Aorta (tissue), 5 donors: ENCODE measurements around the gene TTC3. TPM values are rescaled to one million over a fixed set of nuclear protein-coding genes. Genes with fewer than 3 reads are reported as not detected.

Experiments used
- ATAC-seq: fragments of 200-7000 bp; cut with Tn5 transposase; one replicate; pipeline ENCODE4 v1.9.1; 2022; ENCODE audit warnings: moderate library complexity; ENCODE audit not compliant: low FRiP score
- DNase-seq, 2 donors: peaks; one replicate each; pipeline ENCODE4 v3.0.0-alpha.2; 2020
- H3K27ac ChIP-seq, 2 donors: one replicate each; pipeline ENCODE4 v1.5.1; 2013; ENCODE audit warnings: low read length in 2 of 2, mild to moderate bottlenecking in 2 of 2, moderate library complexity in 2 of 2, control low read depth in 1 of 2, inconsistent platforms in 1 of 2, low read depth in 1 of 2
- H3K27me3 ChIP-seq, 2 donors: one replicate each; pipeline ENCODE4 v1.6.1; 2013; ENCODE audit warnings: control low read depth in 1 of 2, low read length in 1 of 2, mild to moderate bottlenecking in 1 of 2, moderate library complexity in 1 of 2; ENCODE audit not compliant: insufficient read depth in 2 of 2, control insufficient read depth in 1 of 2
- H3K36me3 ChIP-seq, 2 donors: one replicate each; pipeline ENCODE4 v1.6.1; 2013; ENCODE audit warnings: control low read depth in 1 of 2, low read length in 1 of 2, mild to moderate bottlenecking in 1 of 2; ENCODE audit not compliant: insufficient read depth in 2 of 2, control insufficient read depth in 1 of 2
- H3K4me1 ChIP-seq, 2 donors: one replicate each; pipeline ENCODE4 v1.6.1; 2013; ENCODE audit warnings: low read length in 2 of 2, control low read depth in 1 of 2, mild to moderate bottlenecking in 1 of 2, moderate library complexity in 1 of 2; ENCODE audit not compliant: insufficient read depth in 2 of 2, control insufficient read depth in 1 of 2
- H3K4me3 ChIP-seq, 2 donors: one replicate each; pipeline ENCODE4 v1.5.1; 2013; ENCODE audit warnings: low read length in 2 of 2, control low read depth in 1 of 2, mild to moderate bottlenecking in 1 of 2
- H3K9me3 ChIP-seq: one replicate; pipeline ENCODE4 v1.6.1; 2013; ENCODE audit warnings: mild to moderate bottlenecking, low read length; ENCODE audit not compliant: control insufficient read depth
- WGBS, 2 donors: extraction: QIAGEN DNeasy Blood & Tissue Kit; methylation state at CpG; one replicate each; pipeline ENCODE4 v1.1.7; 2013; 5-methylcytosine and 5-hydroxymethylcytosine counted together
- intact Hi-C, 2 donors: fragments of 100-400 bp; cut with DNase I; formaldehyde crosslinking; loops; one replicate each; pipeline versions ENCODE4 v1.14.2 to v1.15.0; 2022
- polyA plus RNA-seq, 2 donors: library from polyadenylated mRNA; stranded (reverse); fragments of 200-250 nt; gene quantifications; one replicate each; pipeline ENCODE4 v1.2.3, GENCODE V29; 2013
- total RNA-seq, 2 donors: library from RNA; stranded (reverse); fragmentation: NEBNext Ultra II Directional; extraction: Animal tissue kit (Norgen Biotek cat#: 25700); gene quantifications; one replicate each; pipeline ENCODE4 v1.2.1, GENCODE V29; 2021
- donor health status: healthy with polysubstance abuse.
- donor health status: Bipolar disorder and iron deficiency.
- donor health status: DM: no; HTN: no; CAD: no.
- donor health status: DM: no; HTN: no; CAD: no.
- donor health status: DM: yes; HTN: yes; CAD: no.

The TTC3 gene
- total and polyA plus RNA-seq, 4 donors = 30.1 to 118 (median 72.9) TPM

- no peaks in the 10 kb centered on the region for H3K4me1 ChIP-seq
- H3K9me3 ChIP-seq = no peaks in the 10 kb centered on the region
- intact Hi-C loops = no loop called here
- no peaks in the 10 kb centered on the region for H3K27me3 ChIP-seq
- DNase-seq (no peak), ATAC-seq (no peak)
- H3K27ac ChIP-seq = no peak overlapping the region
- peaks cover 0 to 7% of the 10 kb centered on the region in 2 donors for H3K36me3 ChIP-seq
- 79 to 85% methylated on average over 3 of the region's 3 CpGs for WGBS, 2 donors
- no peak overlapping the region for H3K4me3 ChIP-seq
Measured at GRCh38 chr21:37157938-37158337, 84.9 kb downstream of the TTC3 start.

GRCh38 chr21:37159053-37159776 is 86.2 kb downstream of the TTC3 start:
- peaks cover 0 to 7% of the 10 kb centered on the region in 2 donors for H3K36me3 ChIP-seq
- no peak for ATAC-seq
- intact Hi-C loops = no loop called here
- H3K4me3 ChIP-seq = no peak overlapping the region
- H3K9me3 ChIP-seq = no peaks in the 10 kb centered on the region
- no peak overlapping the region for H3K27ac ChIP-seq
- H3K27me3 ChIP-seq = no peaks in the 10 kb centered on the region
- no peaks in the 10 kb centered on the region for H3K4me1 ChIP-seq
- no peak for DNase-seq
- WGBS, 2 donors = 72 to 77% methylated on average over 8 of the region's 8 CpGs

- H3K36me3 ChIP-seq = peaks cover 0 to 7% of the 10 kb centered on the region in 2 donors
- no peaks in the 10 kb centered on the region for H3K9me3 ChIP-seq
- H3K27me3 ChIP-seq = no peaks in the 10 kb centered on the region
- intact Hi-C loops = no loop called here
- no peak for ATAC-seq
- no peak overlapping the region for H3K27ac ChIP-seq
- no peaks in the 10 kb centered on the region for H3K4me1 ChIP-seq
- no peak for DNase-seq
- no peak overlapping the region for H3K4me3 ChIP-seq
- WGBS, 2 donors = 24 to 26% methylated on average over 1 of the region's 1 CpG
Measured at GRCh38 chr21:37159949-37160348, 86.9 kb downstream of the TTC3 start.

- H3K9me3 ChIP-seq = no peaks in the 10 kb centered on the region
- no peaks in the 10 kb centered on the region for H3K4me1 ChIP-seq
- no peak overlapping the region for H3K4me3 ChIP-seq
- ATAC-seq = no peak
- no peak overlapping the region for H3K27ac ChIP-seq
- no peak for DNase-seq
- no peaks in the 10 kb centered on the region for H3K27me3 ChIP-seq
- H3K36me3 ChIP-seq = peaks cover 2 to 7% of the 10 kb centered on the region in 2 donors
- intact Hi-C loops = no loop called here
Measured at GRCh38 chr21:37164742-37165141, 91.7 kb downstream of the TTC3 start.

GRCh38 chr21:37165586-37165985 is 92.5 kb downstream of the TTC3 start:
- Histone ChIP-seq H3K27me3 (no peaks in the 10 kb centered on the region), H3K9me3 (no peaks in the 10 kb centered on the region), H3K27ac (no peak overlapping the region), H3K36me3 (peaks cover 2 to 7% of the 10 kb centered on the region in 2 donors), H3K4me1 (no peaks in the 10 kb centered on the region), H3K4me3 (no peak overlapping the region)
- ATAC-seq (no peak), DNase-seq (no peak)
- intact Hi-C loops = no loop called here
- 61 to 63% methylated on average over 4 of the region's 4 CpGs for WGBS, 2 donors

GRCh38 chr21:37166733-37167132 is 93.7 kb downstream of the TTC3 start:
- Histone ChIP-seq H3K27me3 (no peaks in the 10 kb centered on the region), H3K4me1 (no peaks in the 10 kb centered on the region), H3K4me3 (no peak overlapping the region), H3K27ac (no peak overlapping the region), H3K9me3 (no peaks in the 10 kb centered on the region), H3K36me3 (peaks cover 2 to 7% of the 10 kb centered on the region in 2 donors)
- WGBS, 2 donors = 61 to 63% methylated on average over 3 of the region's 3 CpGs
- ATAC-seq (no peak), DNase-seq (no peak)
- intact Hi-C loops = no loop called here

GRCh38 chr21:37168666-37169065 is 95.6 kb downstream of the TTC3 start:
- ATAC-seq (no peak), DNase-seq (no peak)
- Histone ChIP-seq H3K4me3 (no peak overlapping the region), H3K36me3 (peaks cover 0 to 9% of the 10 kb centered on the region in 2 donors), H3K9me3 (no peaks in the 10 kb centered on the region), H3K27ac (no peak overlapping the region), H3K27me3 (no peaks in the 10 kb centered on the region), H3K4me1 (no peaks in the 10 kb centered on the region)
- intact Hi-C loops = no loop called here
- 95 to 99% methylated on average over 4 of the region's 4 CpGs for WGBS, 2 donors

- WGBS, 2 donors = 85 to 86% methylated on average over 3 of the region's 3 CpGs
- Histone ChIP-seq H3K27ac (no peak overlapping the region), H3K36me3 (peaks cover 0 to 5% of the 10 kb centered on the region in 2 donors), H3K4me3 (no peak overlapping the region), H3K4me1 (no peaks in the 10 kb centered on the region), H3K27me3 (no peaks in the 10 kb centered on the region), H3K9me3 (no peaks in the 10 kb centered on the region)
- DNase-seq (no peak), ATAC-seq (no peak)
- intact Hi-C loops = no loop called here
Measured at GRCh38 chr21:37172646-37173045, 99.6 kb downstream of the TTC3 start.

- DNase-seq (no peak), ATAC-seq (no peak)
- Histone ChIP-seq H3K27me3 (no peaks in the 10 kb centered on the region), H3K36me3 (peaks cover 0 to 3% of the 10 kb centered on the region in 2 donors), H3K4me1 (peaks cover 0 to 8% of the 10 kb centered on the region in 2 donors), H3K9me3 (no peaks in the 10 kb centered on the region), H3K4me3 (no peak overlapping the region), H3K27ac (no peak overlapping the region)
- intact Hi-C loops = no loop called here
- 78 to 80% methylated on average over 5 of the region's 5 CpGs for WGBS, 2 donors
Measured at GRCh38 chr21:37176716-37177115, 103.7 kb downstream of the TTC3 start.
